ENCODE data around the gene CASZ1.

Gene CASZ1

DNA sequence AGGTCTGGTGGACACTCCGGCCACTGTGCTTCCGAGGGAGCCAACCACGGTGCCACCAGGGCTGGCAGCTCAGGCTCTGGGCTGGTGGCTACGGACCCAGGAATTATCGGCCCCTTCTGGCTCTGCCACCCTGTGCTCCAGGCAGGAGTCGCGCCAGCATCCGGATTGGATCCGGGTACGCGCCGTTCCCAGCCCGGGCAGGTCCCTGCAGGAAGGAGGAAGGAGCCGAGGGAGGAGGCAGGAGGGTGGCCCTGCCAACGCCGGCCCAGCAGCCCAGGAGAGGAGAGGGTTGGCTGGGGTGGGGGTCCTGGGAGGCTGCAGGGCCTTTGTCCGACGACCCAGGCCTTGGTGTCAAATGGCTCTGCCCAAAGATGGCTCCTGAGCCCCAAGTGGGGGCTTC, 160.5 kb downstream of the CASZ1 start:
- FAIRE-seq (no peak), DNase-seq (ENCODE audit: insufficient read length, low spot score) (no peak)
- TF ChIP-seq POLR2A (IDR thresholded peaks at IDR 0.05; ENCODE audit: low read depth, low read length): no peak

DNA sequence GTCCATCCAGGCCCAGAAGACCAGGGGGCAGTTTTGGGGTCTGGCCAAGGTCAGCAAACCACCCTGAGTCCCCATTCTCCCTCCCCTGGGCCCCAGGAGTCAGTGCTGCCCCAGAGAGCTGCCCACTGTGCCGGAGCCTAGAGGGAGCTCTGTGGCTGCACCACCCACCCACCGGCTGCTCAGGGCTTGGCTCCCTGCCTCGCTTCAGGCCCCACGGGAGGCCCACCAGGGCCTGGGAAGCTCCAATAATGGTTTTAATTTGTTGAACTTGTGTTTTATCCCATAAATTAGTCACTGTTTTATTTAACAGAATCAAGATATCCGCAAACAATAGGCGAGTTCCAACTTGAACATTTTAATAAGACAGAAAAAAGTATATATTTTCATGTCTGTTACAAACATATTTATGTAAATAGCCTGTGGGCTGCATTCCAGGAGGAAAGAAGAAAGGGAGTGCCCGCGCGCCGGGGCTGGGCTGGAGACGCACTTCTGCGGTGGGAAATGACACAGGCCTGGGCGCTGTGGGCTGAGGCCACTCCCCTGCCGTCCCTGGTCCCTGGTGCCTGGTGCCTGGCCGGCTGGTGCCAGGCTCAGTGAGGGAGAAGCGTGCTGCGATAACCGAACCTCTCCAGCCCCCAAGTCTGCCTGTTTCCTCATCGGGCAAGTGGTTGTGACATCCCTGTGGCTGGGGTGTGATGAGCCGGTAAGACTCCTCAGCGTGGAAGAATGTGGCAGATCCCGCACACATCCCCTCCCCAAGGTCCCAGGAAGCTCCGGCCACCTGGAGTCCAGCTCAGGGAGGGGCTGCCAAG, 161.2 kb downstream of the CASZ1 start:
- no peak for FAIRE-seq
- TF ChIP-seq POLR2A (IDR thresholded peaks at IDR 0.05; ENCODE audit: low read depth, low read length): no peak
- no peak for DNase-seq (ENCODE audit: insufficient read length, low spot score)

DNA sequence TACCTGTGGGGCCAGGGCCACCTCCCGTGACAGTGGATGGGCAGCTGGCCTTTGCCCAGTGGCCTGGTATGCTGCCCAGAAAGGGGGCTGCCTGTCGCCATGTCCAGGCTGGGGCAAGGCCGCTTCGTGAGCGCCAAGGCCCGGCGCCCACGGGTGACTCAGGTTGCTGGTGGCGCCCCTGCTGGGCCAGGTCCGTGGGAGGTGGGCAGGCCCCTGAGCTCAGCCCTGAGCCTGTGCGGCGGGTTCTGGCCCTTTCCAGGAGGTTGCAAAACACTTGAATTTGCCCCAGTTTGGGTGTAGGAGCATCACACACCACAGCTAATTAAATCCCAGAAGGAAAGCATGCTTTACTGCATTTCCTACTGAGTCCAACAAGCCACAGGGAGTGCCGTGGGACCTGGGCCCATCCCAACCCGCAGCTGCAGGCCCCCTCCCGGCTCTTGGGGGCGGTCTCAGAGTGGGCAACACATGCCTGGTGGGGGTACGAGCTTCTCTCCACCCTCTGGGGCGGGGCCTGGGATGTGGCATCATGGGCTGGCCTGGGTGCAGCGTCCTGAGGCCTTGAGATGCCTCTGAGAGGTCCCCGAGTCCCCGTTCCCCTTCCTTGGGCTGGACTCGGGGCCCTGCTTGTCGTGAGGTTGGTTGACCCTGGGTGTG, 161.9 kb downstream of the CASZ1 start:
- TF ChIP-seq POLR2A (IDR thresholded peaks at IDR 0.05; ENCODE audit: low read depth, low read length): no peak
- DNase-seq (ENCODE audit: insufficient read length, low spot score) (no peak), FAIRE-seq (no peak)

DNA sequence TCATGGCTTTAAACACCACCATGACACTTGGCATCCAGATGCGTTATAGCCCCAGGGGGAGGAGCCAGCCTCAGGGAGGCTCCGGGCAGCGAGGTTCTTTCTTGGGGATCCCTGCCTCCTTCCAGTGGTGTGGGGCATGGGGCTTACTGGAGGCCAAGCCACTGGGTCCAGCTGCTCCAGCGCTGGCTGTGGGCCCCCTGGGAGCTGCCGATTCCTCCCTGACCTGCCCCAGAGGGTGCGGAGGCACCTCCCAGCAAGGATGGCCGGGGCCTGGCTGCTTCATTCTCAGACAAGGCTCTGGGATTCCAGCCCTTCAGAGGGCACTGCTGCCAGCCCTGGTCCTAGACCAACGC, 162.4 kb downstream of the CASZ1 start:
- TF ChIP-seq POLR2A (IDR thresholded peaks at IDR 0.05; ENCODE audit: low read depth, low read length): no peak
- DNase-seq (ENCODE audit: insufficient read length, low spot score): no peak
- no peak for FAIRE-seq

DNA sequence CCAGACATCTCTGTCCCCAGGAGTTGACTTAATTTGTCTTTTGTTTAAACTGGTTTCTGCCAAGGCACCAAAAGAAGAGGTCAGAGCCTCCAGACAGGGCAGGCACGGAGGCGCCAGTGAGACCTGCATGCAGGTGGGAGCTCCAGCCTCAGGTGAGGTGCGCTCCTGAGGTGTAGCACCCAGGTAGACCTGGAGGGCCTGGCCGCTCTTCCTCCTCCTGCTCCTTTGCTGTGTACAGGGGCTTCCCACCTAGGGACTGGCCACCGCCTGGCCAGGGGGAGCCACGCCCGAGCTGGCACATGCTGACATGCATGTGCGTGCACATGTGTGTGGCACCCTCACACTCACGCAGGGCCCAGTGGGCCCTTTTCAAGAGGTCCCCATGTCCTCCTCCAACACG, 163.0 kb downstream of the CASZ1 start:
- FAIRE-seq (no peak), DNase-seq (ENCODE audit: insufficient read length, low spot score) (no peak)
- no peak for TF ChIP-seq POLR2A (IDR thresholded peaks at IDR 0.05; ENCODE audit: low read depth, low read length)

DNA sequence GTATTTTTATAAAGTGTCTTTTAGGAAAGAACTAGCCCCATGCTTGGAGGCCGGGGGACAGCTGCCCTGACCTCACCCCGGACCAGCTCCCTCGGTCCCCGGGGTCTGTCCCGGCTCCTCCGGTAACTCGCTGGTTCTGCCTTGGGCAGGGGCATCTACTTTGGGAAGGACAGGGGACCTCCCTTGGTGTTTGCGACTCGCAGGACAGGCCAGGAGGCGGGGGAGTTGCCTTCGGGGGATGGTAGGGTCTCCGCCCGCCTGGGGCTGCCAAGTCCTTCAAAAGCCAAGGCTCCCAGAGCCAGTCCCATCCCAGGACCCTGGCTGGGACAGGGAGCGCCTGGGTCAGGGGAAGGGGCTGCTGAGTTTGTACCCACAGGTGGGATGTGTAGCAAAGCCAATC, 163.8 kb downstream of the CASZ1 start:
- FAIRE-seq (no peak), DNase-seq (ENCODE audit: insufficient read length, low spot score) (no peak)
- no peak for TF ChIP-seq POLR2A (IDR thresholded peaks at IDR 0.05; ENCODE audit: low read depth, low read length)

DNA sequence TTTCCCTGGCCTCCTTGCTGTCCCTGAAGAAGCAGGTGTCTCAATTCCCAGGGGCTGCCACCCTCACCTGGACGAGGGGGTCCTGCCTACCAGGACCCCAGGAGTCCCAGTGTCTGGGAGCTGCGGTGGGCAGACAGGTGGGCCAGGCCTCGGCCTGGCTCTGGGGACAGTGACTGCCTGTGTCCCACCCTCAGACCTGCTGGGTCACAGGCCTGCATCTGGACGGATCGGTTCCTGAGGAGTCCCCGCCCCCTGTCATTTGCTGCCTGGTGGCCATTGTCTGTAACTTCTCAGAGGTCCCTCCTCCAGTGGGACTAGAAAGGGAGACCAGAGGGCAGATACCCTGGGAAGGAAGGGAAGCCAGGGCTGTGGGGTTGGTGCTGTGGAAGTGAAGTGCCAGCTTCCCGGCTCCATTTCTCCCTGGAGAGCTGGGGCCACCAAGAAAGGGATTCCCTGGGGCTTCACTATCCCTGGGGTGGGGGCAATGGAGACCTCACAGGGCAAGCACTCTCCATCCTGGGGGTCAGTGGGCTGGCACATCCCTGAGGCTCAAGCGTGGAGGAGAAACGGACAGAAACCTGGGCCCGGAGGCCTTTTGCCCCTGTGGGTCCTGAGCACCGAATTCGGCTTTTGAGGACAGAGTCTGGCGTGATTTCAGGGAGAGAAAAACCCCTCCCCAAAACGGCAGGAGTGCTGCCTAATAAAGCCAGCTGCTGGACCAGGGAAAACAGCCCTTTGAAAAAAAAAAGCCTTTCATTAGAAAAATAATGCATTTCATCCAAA, 164.4 kb downstream of the CASZ1 start:
- FAIRE-seq: no peak
- no peak for TF ChIP-seq POLR2A (IDR thresholded peaks at IDR 0.05; ENCODE audit: low read depth, low read length)
- no peak for DNase-seq (ENCODE audit: insufficient read length, low spot score)

DNA sequence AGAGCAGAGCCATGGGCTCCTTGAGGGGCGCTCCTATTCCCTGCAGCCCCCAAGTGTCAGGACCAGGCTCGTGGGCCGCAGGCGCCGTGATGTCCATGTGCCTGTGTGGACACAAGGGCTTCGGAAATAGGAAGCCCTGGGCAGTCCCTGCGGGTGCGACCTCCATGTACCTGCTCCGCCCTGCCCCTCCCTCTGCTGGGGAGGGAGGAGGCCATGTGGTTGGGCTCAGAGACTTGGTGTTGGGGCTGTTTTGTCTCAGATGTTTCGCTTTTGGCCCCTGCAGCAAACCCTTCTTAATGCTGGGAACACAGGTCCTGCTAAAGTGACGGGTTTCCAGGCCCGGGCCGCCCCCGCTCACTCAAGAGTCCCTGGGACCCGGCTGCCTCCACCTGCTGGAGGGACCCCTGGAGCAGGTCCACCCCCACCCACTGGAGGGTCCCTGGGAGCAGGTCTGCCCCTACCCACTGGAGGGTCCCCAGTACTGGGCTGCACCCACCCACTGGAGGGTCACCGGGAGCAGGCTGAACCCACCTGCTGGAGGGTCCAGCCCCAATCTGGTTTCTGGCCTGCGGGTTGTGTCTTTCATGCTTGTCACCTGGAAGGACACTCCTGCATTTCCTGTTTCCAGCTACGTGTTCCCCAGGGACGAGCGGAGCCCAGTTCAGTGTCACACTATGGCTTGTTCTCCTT, 165.2 kb downstream of the CASZ1 start:
- no peak for FAIRE-seq
- DNase-seq (ENCODE audit: insufficient read length, low spot score): no peak
- no peak for TF ChIP-seq POLR2A (IDR thresholded peaks at IDR 0.05; ENCODE audit: low read depth, low read length)

DNA sequence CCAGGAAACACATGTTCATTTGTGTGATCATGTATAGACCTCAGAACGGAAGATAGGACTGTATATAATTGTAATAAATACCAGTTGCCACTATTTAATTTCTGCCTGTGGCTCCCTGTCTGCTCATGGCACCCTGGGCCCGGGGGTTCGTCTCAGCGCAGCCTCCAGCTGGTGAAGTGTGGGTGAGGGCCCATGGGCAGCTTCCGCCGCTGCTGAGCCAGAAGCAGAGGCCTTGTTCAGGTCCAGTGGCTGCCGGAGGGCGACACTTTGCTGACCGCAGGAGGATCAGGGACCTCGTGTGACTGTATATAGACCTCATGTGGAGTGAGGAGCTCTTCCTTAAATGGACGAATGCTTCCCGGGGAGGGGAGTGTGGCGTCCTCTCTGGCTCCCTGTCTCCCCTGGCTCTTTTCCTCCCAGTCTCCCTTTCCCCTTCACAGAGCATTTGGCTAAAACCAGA, 165.8 kb downstream of the CASZ1 start:
- DNase-seq (ENCODE audit: insufficient read length, low spot score) (no peak), FAIRE-seq (no peak)
- no peak for TF ChIP-seq POLR2A (IDR thresholded peaks at IDR 0.05; ENCODE audit: low read depth, low read length)

DNA sequence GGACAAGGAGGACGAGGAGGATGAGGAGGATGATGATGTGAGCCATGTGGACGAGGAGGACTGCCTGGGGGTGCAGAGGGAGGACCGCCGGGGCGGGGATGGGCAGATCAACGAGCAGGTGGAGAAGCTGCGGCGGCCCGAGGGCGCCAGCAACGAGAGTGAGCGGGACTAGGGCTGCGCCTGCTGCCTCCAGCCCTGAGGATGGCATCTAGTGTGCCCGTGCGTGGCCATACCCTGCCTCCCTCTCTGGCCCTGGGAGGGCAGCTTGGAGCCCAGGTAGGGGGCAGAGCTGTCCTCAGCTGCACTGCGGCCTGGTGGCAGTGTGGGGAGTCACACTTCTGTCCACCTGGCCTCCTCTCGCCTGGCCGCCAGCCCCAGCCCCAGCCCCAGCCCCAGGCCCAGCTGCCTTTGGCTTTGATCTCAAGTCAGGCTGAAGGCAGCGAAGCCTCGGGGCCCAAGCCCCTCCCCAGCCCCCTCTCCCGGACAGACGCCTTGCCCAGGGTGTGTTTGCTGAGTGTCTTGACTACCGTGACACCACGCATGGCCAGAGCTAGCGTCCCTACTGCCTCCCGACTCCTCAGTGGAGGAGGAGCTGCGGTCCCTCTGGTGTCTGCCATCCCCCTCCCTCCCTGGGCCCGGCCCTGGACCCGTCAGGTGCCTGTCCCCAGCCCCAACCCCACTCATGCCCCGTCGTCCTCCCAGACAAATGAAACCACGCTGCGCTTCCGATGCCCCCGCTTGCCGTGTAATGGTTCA, 166.5 kb downstream of the CASZ1 start:
- DNase-seq (ENCODE audit: insufficient read length, low spot score) (no peak), FAIRE-seq (no peak)
- TF ChIP-seq POLR2A (IDR thresholded peaks at IDR 0.05; ENCODE audit: low read depth, low read length): no peak

DNA sequence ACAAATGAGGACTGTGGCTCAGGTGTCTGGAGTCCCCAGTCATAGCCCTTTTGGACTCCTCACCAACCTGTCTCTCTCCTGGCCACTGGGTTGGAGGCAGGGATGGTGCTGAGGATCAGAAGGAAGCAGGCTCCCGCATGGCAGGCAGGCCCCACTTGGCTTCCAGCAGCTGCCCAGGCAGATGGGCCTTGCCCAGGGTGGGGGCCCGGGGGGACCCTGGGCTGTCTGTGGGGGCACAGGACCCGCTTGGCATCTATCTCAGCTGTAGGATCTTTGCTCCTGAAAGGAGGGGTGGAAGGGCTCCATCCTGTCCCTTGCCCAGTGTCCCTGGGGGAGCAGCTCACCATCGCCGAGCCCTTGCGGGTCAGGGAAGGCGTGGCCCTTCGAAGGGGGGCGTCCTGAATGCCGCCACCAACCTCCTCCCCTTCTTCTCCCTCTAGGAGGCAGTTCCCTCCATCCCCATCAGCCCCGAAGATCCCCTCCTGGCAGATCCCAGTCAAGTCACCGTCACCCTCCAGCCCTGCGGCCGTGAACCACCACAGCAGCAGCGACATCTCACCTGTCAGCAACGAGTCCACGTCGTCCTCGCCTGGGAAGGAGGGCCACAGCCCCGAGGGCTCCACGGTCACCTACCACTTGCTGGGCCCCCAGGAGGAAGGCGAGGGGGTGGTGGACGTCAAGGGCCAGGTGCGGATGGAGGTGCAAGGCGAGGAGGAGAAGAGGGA, 167.2 kb downstream of the CASZ1 start:
- FAIRE-seq (no peak), DNase-seq (ENCODE audit: insufficient read length, low spot score) (no peak)
- TF ChIP-seq POLR2A (IDR thresholded peaks at IDR 0.05; ENCODE audit: low read depth, low read length): no peak

DNA sequence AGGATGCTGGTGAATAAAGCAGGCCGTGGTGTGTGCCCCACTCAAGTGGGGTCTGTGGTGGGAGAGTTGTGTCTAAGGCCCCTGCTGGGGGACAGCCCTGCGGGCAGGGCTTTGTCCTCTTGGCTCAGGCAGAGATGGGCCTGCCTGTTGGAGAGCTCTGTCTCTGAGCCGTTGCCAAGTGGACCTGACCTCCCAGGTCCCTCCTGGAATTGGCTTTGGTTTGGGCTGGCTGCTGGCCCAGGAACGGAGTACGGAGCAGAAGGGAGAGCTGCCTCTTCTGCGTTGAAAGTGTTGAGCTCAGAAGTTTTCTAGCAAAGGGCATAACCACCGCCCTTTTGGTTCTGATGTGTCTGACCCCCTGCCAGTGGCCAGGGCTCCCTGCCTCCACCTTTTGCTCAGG, 167.8 kb downstream of the CASZ1 start:
- FAIRE-seq (no peak), DNase-seq (ENCODE audit: insufficient read length, low spot score) (no peak)
- TF ChIP-seq POLR2A (IDR thresholded peaks at IDR 0.05; ENCODE audit: low read depth, low read length): no peak

All from H54 (cell line).